ENCODE results near the gene NANOS2.

Gene NANOS2

GRCh38 chr19:45913874-45914830 lies at the start of gene NANOS2:
TSS of gene NANOS2 (minus strand) at chr19:45914778. CDS start at chr19:45914693, 85 bp downstream.
- peak; percentile 2 for TF ChIP-seq CTCF (IDR thresholded peaks at IDR 0.05; ENCODE audit: control insufficient read depth, insufficient read depth, low read depth, low read length, missing control alignments)
- DNase-seq (ENCODE audit: low read depth), result no peak

GRCh38 chr19:45962021-45962420 lies 47.4 kb upstream of the NANOS2 start:
- TF ChIP-seq CTCF (IDR thresholded peaks at IDR 0.05; ENCODE audit: control insufficient read depth, insufficient read depth, low read depth, low read length, missing control alignments), result no peak
- DNase-seq (ENCODE audit: low read depth), result no peak
- no peak overlapping the region for H3K4me3 ChIP-seq (ENCODE audit: control insufficient read depth, low read depth, low read length)

More at GRCh38 chr19:45913874-45914830, at the start of gene NANOS2:
- H3K4me3 ChIP-seq (ENCODE audit: control insufficient read depth, low read depth, low read length), result no peak within 1 kb of the TSS

GRCh38 chr19:45960595-45961235 lies 46.1 kb upstream of the NANOS2 start:
- H3K4me3 ChIP-seq (ENCODE audit: control insufficient read depth, low read depth, low read length), result no peak overlapping the region
- no peak for TF ChIP-seq CTCF (IDR thresholded peaks at IDR 0.05; ENCODE audit: control insufficient read depth, insufficient read depth, low read depth, low read length, missing control alignments)
- DNase-seq (ENCODE audit: low read depth), result no peak

- no peak for DNase-seq (ENCODE audit: low read depth)
- TF ChIP-seq CTCF (IDR thresholded peaks at IDR 0.05; ENCODE audit: control insufficient read depth, insufficient read depth, low read depth, low read length, missing control alignments), result no peak
- no peak overlapping the region for H3K4me3 ChIP-seq (ENCODE audit: control insufficient read depth, low read depth, low read length)
These were observed 45.0 kb upstream of the NANOS2 start for GRCh38 chr19:45959517-45960025.

- no peak for DNase-seq (ENCODE audit: low read depth)
- no peak overlapping the region for H3K4me3 ChIP-seq (ENCODE audit: control insufficient read depth, low read depth, low read length)
- TF ChIP-seq CTCF (IDR thresholded peaks at IDR 0.05; ENCODE audit: control insufficient read depth, insufficient read depth, low read depth, low read length, missing control alignments), result no peak
These were observed 44.4 kb upstream of the NANOS2 start for GRCh38 chr19:45958769-45959516.

- H3K4me3 ChIP-seq (ENCODE audit: control insufficient read depth, low read depth, low read length), result no peak overlapping the region
- no peak for DNase-seq (ENCODE audit: low read depth)
- TF ChIP-seq CTCF (IDR thresholded peaks at IDR 0.05; ENCODE audit: control insufficient read depth, insufficient read depth, low read depth, low read length, missing control alignments), result no peak
These were observed 43.7 kb upstream of the NANOS2 start for GRCh38 chr19:45958320-45958719.

Measured in AG09309 (cell line).